Psoas muscle (tissue), 8 donors: ENCODE measurements around the gene OPALIN. TPM values are rescaled to one million over a fixed set of nuclear protein-coding genes. Genes with fewer than 3 reads are reported as not detected.
A peak's percentile ranks its signal among the peaks of the same experiment; 100 is the strongest.
"Not testable (repeated sequence)": the region's sequence is repeated elsewhere in the genome, so short reads cannot be mapped to it uniquely, and the experiment has no call there.

Experiments used
- ATAC-seq, 4 donors: fragments of 200-7000 bp; cut with Tn5 transposase; one replicate each; pipeline ENCODE4 v1.9.1; 2020; ENCODE audit warnings: moderate library complexity in 3 of 4, mild to moderate bottlenecking in 2 of 4
- DNase-seq, 2 donors: peaks; one replicate each; pipeline ENCODE4 v3.0.0-alpha.2; 2020
- H3K27ac ChIP-seq: fragments of 200-600 bp; one replicate; pipeline ENCODE4 v1.8.0; 2022
- H3K27me3 ChIP-seq, 3 donors: fragments of 200-600 bp in 1 of 3; one replicate each; pipeline versions ENCODE4 v1.6.1 to v1.8.0; 2013 to 2022; ENCODE audit warnings: low read length in 2 of 3, mild to moderate bottlenecking in 2 of 3, moderate library complexity in 1 of 3; ENCODE audit not compliant: insufficient read depth in 3 of 3
- H3K36me3 ChIP-seq, 2 donors: fragments of 200-600 bp in 1 of 2; one replicate each; pipeline versions ENCODE4 v1.6.1 to v1.8.0; 2013 to 2022; ENCODE audit warnings: low read depth in 1 of 2, mild to moderate bottlenecking in 1 of 2, moderate library complexity in 1 of 2; ENCODE audit not compliant: insufficient read depth in 1 of 2
- H3K4me1 ChIP-seq: fragments of 200-600 bp; one replicate; pipeline ENCODE4 v1.8.0; 2022
- H3K4me3 ChIP-seq: fragments of 200-600 bp; one replicate; pipeline ENCODE4 v1.8.0; 2022; ENCODE audit warnings: mild to moderate bottlenecking
- H3K9me3 ChIP-seq: fragments of 200-600 bp; one replicate; pipeline ENCODE4 v1.8.0; 2022
- CTCF ChIP-seq: fragments of 200-600 bp; IDR thresholded peaks from one replicate; pipeline ENCODE4 v1.8.0; 2022; ENCODE audit warnings: antibody characterized with exemption
- WGBS, 3 donors: extraction: QIAGEN DNeasy Blood & Tissue Kit; methylation state at CpG; one replicate each; pipeline versions ENCODE4 v1.1.6 to v1.1.7; 2013; 5-methylcytosine and 5-hydroxymethylcytosine counted together
- intact Hi-C, 2 donors: fragments of 100-400 bp; cut with DNase I; formaldehyde crosslinking; loops; one replicate each; pipeline versions ENCODE4 v1.11.0 to v1.14.2; 2022
- polyA plus RNA-seq, 3 donors: library from polyadenylated mRNA; stranded (reverse); fragments of 200-250 nt; gene quantifications; one replicate each; pipeline ENCODE4 v1.2.3, GENCODE V29; 2013
- total RNA-seq, 4 donors: library from RNA; stranded (reverse); fragmentation: NEBNext Ultra II Directional in 2 of 4; extraction: Animal tissue kit (Norgen Biotek cat#: 25700) in 2 of 4; gene quantifications; one replicate each; pipeline versions ENCODE4 v1.2.1 to v1.2.4, GENCODE V29; 2021 to 2023
- donor health status: healthy with polysubstance abuse.
- donor health status: DM: no; HTN: no; CAD: no; lungs with moderate emphysema.
- donor health status: Bipolar disorder and iron deficiency.
- donor health status: healthy.
- donor health status: DM: yes; HTN: yes; CAD: no.
- donor health status: DM: no; HTN: no; CAD: no.
- donor health status: DM: no; HTN: no; CAD: no.
- donor health status: DM: yes; HTN: yes; CAD: no.

The OPALIN gene
- total and polyA plus RNA-seq, 7 donors: 0.17 TPM; not detected in 6

GRCh38 chr10:96310321-96310669 is 48.5 kb downstream of the OPALIN start:
- intact Hi-C loops: no loop called here
- Histone ChIP-seq H3K27me3 (peaks cover 0 to 3% (median 3%) of the 10 kb centered on the region in 3 donors), H3K9me3 (no peaks in the 10 kb centered on the region), H3K4me3 (no peak overlapping the region), H3K27ac (no peak overlapping the region), H3K4me1 (no peaks in the 10 kb centered on the region), H3K36me3 (no peaks in the 10 kb centered on the region)
- ATAC-seq (no peak), DNase-seq (no peak)
- 32 to 47% (median 46%) methylated on average over 1 of the region's 1 CpG for WGBS, 3 donors
- TF ChIP-seq CTCF: no peak

- no peak for TF ChIP-seq CTCF
- Histone ChIP-seq H3K4me1 (no peaks in the 10 kb centered on the region), H3K27ac (no peak overlapping the region), H3K27me3 (peaks cover 0 to 3% (median 0%) of the 10 kb centered on the region in 3 donors), H3K9me3 (no peaks in the 10 kb centered on the region), H3K4me3 (no peak overlapping the region), H3K36me3 (no peaks in the 10 kb centered on the region)
- intact Hi-C loops: no loop called here
- DNase-seq: no peak
- no peak for ATAC-seq
- WGBS, 3 donors: 65 to 73% (median 72%) methylated on average over 3 of the region's 3 CpGs
Observed at GRCh38 chr10:96309628-96310320, 49.0 kb downstream of the OPALIN start.

- intact Hi-C loops, DNase-seq, H3K27me3 ChIP-seq, H3K27ac ChIP-seq, H3K9me3 ChIP-seq, H3K4me1 ChIP-seq, H3K36me3 ChIP-seq, ATAC-seq, H3K4me3 ChIP-seq: not testable (repeated sequence)
- WGBS, 3 donors: 64 to 70% (median 68%) methylated on average over 4 of the region's 4 CpGs
Observed at GRCh38 chr10:96308854-96309253, 49.9 kb downstream of the OPALIN start.

GRCh38 chr10:96306516-96306915 is 52.3 kb downstream of the OPALIN start:
- no peaks in the 10 kb centered on the region for H3K9me3 ChIP-seq

GRCh38 chr10:96305019-96305418 is 53.8 kb downstream of the OPALIN start:
- no peak for TF ChIP-seq CTCF
- ATAC-seq (no peak), DNase-seq (no peak)
- H3K27ac ChIP-seq: no peak overlapping the region
- H3K27me3 ChIP-seq: peaks cover 2 to 12% (median 3%) of the 10 kb centered on the region in 3 donors
- H3K4me3 ChIP-seq: no peak overlapping the region
- WGBS, 3 donors: 86 to 92% (median 91%) methylated on average over 3 of the region's 3 CpGs
- H3K9me3 ChIP-seq: no peaks in the 10 kb centered on the region
- no peaks in the 10 kb centered on the region for H3K4me1 ChIP-seq
- intact Hi-C loops: no loop called here
- H3K36me3 ChIP-seq: no peaks in the 10 kb centered on the region

More at GRCh38 chr10:96306516-96306915, 52.3 kb downstream of the OPALIN start:
- no peaks in the 10 kb centered on the region for H3K4me1 ChIP-seq
- H3K27me3 ChIP-seq: peaks cover 0 to 3% (median 2%) of the 10 kb centered on the region in 3 donors
- no peak overlapping the region for H3K4me3 ChIP-seq
- 30 to 40% (median 31%) methylated on average over 8 of the region's 8 CpGs for WGBS, 3 donors
- ATAC-seq (peak; percentile 44 to 80 (median 63)), DNase-seq (peak; percentile 29 to 73)
- TF ChIP-seq CTCF: no peak
- H3K27ac ChIP-seq: no peak overlapping the region
- no peaks in the 10 kb centered on the region for H3K36me3 ChIP-seq
- intact Hi-C loops: no loop called here
